ENCODE data around the gene COQ10B. TPM values are rescaled to one million over a fixed set of nuclear protein-coding genes. Genes with fewer than 3 reads are reported as not detected.

Gene COQ10B
- total RNA-seq, 1 donor from 2014 or later, result 13.2 TPM

GRCh38 chr2:197486175-197486574 lies 32.8 kb downstream of the COQ10B start:
- peaks cover 14% of the 10 kb centered on the region for H3K36me3 Mint-ChIP-seq (ENCODE audit: unreplicated experiment)
- no peaks in the 10 kb centered on the region for H3K27me3 Mint-ChIP-seq (ENCODE audit: unreplicated experiment)

DNA sequence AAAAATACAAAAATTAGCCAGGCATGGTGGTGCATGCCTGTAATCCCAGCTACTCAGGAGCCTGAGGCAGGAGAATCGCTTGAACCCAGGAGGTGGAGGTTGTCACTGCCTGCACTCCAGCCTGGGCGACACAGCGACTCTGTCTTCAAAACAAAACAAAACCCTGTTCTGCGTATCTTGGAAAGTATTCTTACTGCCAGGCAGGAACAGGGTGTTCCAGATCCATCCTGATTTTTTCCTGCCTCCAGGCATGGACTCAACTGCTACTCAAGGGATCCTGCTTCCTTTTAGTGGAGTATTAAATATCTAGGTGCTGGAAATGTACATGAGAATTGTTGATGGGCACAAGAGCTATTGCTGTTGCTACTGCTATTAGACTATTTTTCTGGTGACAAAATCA lies 34.0 kb downstream of the COQ10B start:
- Mint-ChIP-seq H3K27ac (ENCODE audit: unreplicated experiment) (no peak overlapping the region), H3K36me3 (ENCODE audit: unreplicated experiment) (peaks cover 14% of the 10 kb centered on the region), H3K4me1 (ENCODE audit: low read depth, unreplicated experiment) (no peaks in the 10 kb centered on the region), H3K4me3 (ENCODE audit: unreplicated experiment) (no peak overlapping the region), H3K9me3 (ENCODE audit: unreplicated experiment) (peaks cover 2% of the 10 kb centered on the region), H3K27me3 (ENCODE audit: unreplicated experiment) (no peaks in the 10 kb centered on the region)
- TF ChIP-seq, protein P1, sequence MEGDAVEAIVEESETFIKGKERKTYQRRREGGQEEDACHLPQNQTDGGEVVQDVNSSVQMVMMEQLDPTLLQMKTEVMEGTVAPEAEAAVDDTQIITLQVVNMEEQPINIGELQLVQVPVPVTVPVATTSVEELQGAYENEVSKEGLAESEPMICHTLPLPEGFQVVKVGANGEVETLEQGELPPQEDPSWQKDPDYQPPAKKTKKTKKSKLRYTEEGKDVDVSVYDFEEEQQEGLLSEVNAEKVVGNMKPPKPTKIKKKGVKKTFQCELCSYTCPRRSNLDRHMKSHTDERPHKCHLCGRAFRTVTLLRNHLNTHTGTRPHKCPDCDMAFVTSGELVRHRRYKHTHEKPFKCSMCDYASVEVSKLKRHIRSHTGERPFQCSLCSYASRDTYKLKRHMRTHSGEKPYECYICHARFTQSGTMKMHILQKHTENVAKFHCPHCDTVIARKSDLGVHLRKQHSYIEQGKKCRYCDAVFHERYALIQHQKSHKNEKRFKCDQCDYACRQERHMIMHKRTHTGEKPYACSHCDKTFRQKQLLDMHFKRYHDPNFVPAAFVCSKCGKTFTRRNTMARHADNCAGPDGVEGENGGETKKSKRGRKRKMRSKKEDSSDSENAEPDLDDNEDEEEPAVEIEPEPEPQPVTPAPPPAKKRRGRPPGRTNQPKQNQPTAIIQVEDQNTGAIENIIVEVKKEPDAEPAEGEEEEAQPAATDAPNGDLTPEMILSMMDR (IDR thresholded peaks at IDR 0.05; ENCODE audit: partially characterized antibody, unreplicated experiment), result no peak
- no peak for DNase-seq

More at GRCh38 chr2:197486175-197486574, 32.8 kb downstream of the COQ10B start:
- Mint-ChIP-seq H3K4me1 (ENCODE audit: low read depth, unreplicated experiment) (no peaks in the 10 kb centered on the region), H3K4me3 (ENCODE audit: unreplicated experiment) (no peak overlapping the region), H3K27ac (ENCODE audit: unreplicated experiment) (no peak overlapping the region), H3K9me3 (ENCODE audit: unreplicated experiment) (peaks cover 2% of the 10 kb centered on the region)
- DNase-seq, result no peak
- TF ChIP-seq, protein P1 (IDR thresholded peaks at IDR 0.05; ENCODE audit: partially characterized antibody, unreplicated experiment), result no peak

DNA sequence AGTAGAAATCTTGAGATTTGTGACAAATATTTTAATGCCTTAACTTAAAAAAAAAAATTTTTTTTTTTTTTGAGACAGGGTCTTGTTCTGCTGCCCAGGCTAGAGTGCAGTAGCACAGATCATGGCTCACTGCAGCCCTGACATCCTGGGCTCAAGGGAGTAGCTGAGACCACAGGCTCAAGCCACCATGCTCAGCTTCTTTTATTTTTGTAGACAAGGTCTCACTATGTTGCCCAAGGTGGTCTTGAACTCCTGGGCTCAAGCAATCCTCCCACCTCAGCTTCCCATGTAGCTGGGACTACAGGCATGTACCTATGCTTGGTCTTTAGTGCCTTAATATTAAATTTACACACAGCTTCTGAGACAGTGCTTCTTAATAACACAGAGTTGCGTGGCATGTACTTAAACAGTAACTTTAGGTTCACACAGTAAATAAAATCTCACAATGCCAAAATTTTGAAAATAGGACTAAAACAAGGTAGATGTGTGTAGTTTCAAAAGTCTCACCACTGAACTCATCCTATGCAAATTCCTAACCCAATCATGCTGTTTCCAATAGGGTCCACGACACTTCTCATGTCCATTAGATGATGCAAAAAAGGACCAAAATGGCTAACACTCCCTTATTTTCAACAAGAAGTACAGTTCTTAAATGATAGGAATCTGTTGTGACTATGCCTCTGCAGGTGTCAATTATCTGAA lies 42.2 kb downstream of the COQ10B start:
- Mint-ChIP-seq H3K4me1 (ENCODE audit: low read depth, unreplicated experiment) (peaks cover 8% of the 10 kb centered on the region), H3K36me3 (ENCODE audit: unreplicated experiment) (no peaks in the 10 kb centered on the region), H3K4me3 (ENCODE audit: unreplicated experiment) (no peak overlapping the region), H3K9me3 (ENCODE audit: unreplicated experiment) (peaks cover 3% of the 10 kb centered on the region), H3K27ac (ENCODE audit: unreplicated experiment) (no peak overlapping the region), H3K27me3 (ENCODE audit: unreplicated experiment) (peaks cover 2% of the 10 kb centered on the region)
- DNase-seq, result no peak
- TF ChIP-seq, protein P1 (IDR thresholded peaks at IDR 0.05; ENCODE audit: partially characterized antibody, unreplicated experiment), result no peak

- peaks cover 8% of the 10 kb centered on the region for H3K9me3 Mint-ChIP-seq (ENCODE audit: unreplicated experiment)
- H3K36me3 Mint-ChIP-seq (ENCODE audit: unreplicated experiment), result no peaks in the 10 kb centered on the region
- H3K27ac Mint-ChIP-seq (ENCODE audit: unreplicated experiment), result no peak overlapping the region
- TF ChIP-seq, protein P1 (IDR thresholded peaks at IDR 0.05; ENCODE audit: partially characterized antibody, unreplicated experiment), result no peak
- H3K4me3 Mint-ChIP-seq (ENCODE audit: unreplicated experiment), result no peak overlapping the region
- H3K4me1 Mint-ChIP-seq (ENCODE audit: low read depth, unreplicated experiment), result peaks cover 12% of the 10 kb centered on the region
- H3K27me3 Mint-ChIP-seq (ENCODE audit: unreplicated experiment), result peaks cover 2% of the 10 kb centered on the region
- no peak for DNase-seq
These were observed 43.3 kb downstream of the COQ10B start for GRCh38 chr2:197496695-197497094.

GRCh38 chr2:197497326-197497725 lies 44.0 kb downstream of the COQ10B start:
- TF ChIP-seq, protein P1 (IDR thresholded peaks at IDR 0.05; ENCODE audit: partially characterized antibody, unreplicated experiment), result no peak
- peaks cover 3% of the 10 kb centered on the region for H3K27me3 Mint-ChIP-seq (ENCODE audit: unreplicated experiment)
- peaks cover 8% of the 10 kb centered on the region for H3K9me3 Mint-ChIP-seq (ENCODE audit: unreplicated experiment)
- peaks cover 14% of the 10 kb centered on the region for H3K4me1 Mint-ChIP-seq (ENCODE audit: low read depth, unreplicated experiment)
- no peak overlapping the region for H3K27ac Mint-ChIP-seq (ENCODE audit: unreplicated experiment)
- peak overlapping the region; percentile 97 for H3K4me3 Mint-ChIP-seq (ENCODE audit: unreplicated experiment)
- DNase-seq, result no peak
- H3K36me3 Mint-ChIP-seq (ENCODE audit: unreplicated experiment), result no peaks in the 10 kb centered on the region
